NCI-H82 (cell line): Measurements from ENCODE around the gene NBAS.

Experiments
- DNase-seq: peaks from one replicate; lab custom pipeline; 2025; lab: John Stamatoyannopoulos, UW

NBAS gene

DNA sequence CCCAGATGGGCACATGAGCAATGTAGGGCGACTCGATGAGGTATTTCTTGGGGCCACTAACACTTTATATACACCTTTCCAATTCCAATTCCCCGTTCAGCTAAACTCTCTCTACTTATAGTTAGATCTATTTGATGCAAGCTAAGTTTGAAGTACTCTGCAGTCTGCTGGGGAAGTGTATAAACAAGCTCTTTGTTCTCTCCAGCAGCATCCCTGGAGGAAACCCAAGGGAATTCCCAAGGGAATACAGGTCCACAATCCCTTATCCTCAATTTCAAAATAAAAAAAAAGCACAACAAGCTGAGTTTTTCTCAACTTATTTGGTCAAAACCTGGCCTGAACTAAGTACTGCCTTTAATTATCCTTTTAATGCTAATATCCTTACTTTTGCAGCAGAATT lies 433.3 kb downstream of the NBAS start:
- peak; percentile 44 for DNase-seq

DNA sequence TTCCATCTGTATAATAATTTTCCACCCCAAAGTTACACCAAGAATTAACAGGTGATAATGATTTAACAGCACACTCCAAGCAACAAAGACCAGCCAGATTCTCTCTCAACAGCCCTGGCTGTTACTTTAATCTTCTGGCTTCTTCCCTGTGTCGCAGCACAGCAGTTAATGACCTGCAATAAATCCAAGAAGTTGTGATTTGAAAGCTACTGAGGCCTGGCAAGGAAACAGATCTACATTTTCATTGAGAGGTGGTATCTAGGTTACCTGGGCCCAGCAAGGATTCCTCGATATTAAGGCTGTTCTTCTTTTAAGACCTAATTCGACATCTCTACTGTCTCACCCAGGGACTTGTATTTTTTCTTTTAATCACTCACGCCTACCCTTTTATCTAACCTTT lies 433.8 kb downstream of the NBAS start:
- peak; percentile 15 for DNase-seq

DNA sequence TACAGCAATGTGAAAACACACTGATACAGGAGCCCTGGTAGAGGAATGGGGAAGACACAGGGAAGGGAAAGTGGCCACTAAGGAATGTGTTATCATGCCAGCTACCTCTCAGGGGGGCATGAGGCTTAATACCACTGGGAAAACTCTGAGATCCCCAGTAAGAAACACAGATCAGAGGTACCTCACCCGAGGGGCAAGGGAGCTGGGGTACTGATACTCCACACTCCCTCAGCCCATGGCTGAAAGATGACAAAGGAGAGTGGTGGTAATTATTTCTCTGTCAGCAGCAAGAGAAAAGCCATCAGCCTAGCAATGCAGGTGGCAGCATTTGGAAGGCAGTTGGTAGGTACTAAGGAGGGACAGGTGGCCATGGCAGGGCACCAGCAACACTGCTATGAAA lies 434.8 kb downstream of the NBAS start:
- no peak for DNase-seq

DNA sequence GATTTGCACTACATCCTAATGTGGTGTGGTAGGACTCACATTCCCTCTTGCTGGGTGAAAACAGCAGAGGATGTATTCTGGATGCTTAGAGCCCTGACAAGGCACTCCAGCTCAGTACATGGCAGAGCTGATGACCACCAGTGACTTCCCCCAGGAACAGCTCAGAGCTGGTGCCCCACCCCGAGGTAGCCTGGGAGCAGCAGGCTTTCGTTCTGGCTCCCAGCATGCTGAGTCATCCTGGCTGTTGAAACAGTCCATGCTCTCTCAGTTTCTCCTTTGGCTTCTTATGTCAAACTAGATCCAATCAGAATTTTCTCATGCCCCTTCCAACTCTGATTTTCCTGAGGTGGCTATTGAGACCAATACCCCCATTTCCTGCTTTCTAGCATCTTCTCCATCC lies 438.2 kb downstream of the NBAS start:
- DNase-seq, result no peak

DNA sequence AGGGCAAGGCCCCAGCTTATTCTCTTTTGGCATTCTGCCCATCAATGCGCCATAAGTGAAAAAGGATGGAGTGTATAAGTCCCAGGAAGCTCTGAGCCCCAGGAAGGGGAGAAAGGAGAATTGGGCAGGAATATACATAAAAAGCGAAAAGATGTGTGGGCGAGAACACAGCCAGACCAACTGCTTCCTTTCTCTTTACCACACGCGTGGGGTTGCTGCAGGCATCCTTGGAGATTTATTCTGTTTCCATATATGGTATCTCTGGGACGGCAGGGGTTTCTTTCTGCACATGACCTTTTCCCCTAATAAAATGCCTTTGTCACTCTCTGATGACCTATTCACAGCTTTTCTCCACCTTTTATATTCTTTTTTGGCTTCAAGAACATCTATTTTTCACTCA lies 440.5 kb downstream of the NBAS start:
- peak; percentile 39 for DNase-seq

DNA sequence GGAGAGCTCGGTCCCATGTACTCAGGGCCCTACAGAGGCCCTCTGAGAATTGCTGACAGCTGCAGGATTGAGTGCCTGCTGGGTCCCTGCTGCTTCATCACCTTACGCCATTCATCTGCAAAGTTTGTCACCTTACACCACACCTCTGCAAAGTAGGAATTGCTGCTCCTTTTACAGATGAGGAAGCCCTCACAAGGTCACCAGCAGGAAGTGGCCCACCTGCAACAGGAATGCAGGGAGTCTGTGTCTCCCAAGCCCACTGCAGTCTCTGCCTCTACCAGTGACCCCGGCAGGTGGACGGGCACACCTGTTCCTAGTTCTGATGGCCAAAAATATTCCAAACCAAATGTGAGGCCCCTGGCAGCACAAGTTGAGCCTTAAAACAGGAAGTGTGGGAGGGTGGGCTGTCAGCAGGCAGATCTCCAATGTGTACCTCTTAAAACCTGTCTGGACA lies 441.4 kb downstream of the NBAS start:
- DNase-seq, result no peak

DNA sequence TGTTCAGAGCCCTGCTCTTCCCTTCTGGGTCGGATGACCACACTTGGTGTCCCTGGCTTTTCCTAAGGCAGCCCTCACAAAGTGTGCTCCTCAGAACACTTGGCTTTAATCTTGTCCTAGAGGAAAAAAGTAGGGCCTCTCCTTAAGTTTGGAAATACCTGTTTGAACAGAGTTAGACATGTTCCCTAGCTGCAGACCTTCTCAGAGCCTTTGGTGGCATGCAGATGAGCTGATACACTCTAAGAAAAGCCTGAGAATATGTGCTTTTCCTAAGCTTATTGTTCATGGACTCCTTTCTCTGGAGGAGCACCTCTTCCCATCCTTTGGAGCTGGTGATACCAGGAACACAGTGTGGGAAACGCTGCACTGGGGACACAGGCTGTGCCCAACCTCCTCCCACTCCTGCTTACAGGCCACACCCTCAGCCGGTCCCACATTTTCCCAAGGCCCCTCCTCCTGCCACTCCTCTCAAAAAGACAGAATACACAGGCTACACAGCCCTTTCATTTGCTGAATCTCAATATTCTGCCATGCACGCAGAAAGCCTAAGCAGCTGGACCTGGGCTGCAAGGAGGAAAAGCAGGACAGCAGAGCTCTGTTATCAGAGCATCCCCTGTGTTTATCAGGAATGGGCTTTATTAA lies 443.6 kb downstream of the NBAS start:
- DNase-seq, result no peak
